ENCODE results near the gene BCKDK. TPM values are rescaled to one million over a fixed set of nuclear protein-coding genes. Genes with fewer than 3 reads are reported as not detected.

BCKDK gene
- total and polyA plus RNA-seq, 2 of the 8 experiments (the other 6 are each of a cell fraction or from before 2014, with no cell fraction given) = 49.6 to 77.1 TPM

DNA sequence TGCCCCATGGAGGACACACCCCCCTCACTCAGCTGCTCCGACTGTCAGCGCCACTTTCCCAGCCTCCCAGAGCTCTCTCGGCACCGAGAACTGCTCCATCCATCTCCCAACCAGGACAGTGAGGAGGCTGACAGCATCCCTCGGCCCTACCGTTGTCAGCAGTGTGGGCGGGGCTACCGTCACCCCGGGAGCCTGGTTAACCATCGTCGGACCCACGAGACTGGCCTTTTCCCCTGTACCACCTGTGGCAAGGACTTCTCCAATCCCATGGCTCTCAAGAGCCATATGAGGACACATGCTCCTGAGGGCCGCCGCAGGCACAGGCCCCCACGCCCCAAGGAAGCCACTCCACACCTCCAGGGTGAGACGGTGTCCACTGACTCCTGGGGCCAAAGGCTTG is 31.9 kb upstream of the BCKDK start:
- Histone ChIP-seq H2BK12ac (ENCODE audit: low read depth, low read length) (no peak overlapping the region), H3K79me2 (ENCODE audit: control insufficient read depth in 1 of 2, insufficient read depth in 2 of 2, low read length in 2 of 2) (peaks cover 13 to 55% of the 10 kb centered on the region in 2 experiments), H3K79me1 (ENCODE audit: low read depth, low read length) (peaks cover 7% of the 10 kb centered on the region; the same call in 1 of the 2 replicates), H4K8ac (ENCODE audit: extremely low read depth, insufficient read depth, low read length) (no peak overlapping the region), H3K23me2 (ENCODE audit: low read depth, low read length) (peaks cover 7% of the 10 kb centered on the region; the same call in 1 of the 2 replicates), H3K36me3 (ENCODE audit: control insufficient read depth in 2 of 4, insufficient read depth in 4 of 4, low read length in 3 of 4) (peaks cover 5 to 45% (median 28%) of the 10 kb centered on the region in 4 experiments; a peak in 7 of 8 replicates), H3K14ac (ENCODE audit: insufficient read length) (no peak overlapping the region), H4K20me1 (replicated peaks in 1 of 2; ENCODE audit: control insufficient read depth in 1 of 2, insufficient read depth in 2 of 2, low read length in 2 of 2) (peaks cover 5 to 30% of the 10 kb centered on the region in 2 experiments), H2AFZ (ENCODE audit: low read length) (no peak overlapping the region), H3K18ac (ENCODE audit: extremely low read depth, low read length) (no peak overlapping the region), H3K27ac (ENCODE audit: low read depth, low read length) (no peak overlapping the region), H4K5ac (ENCODE audit: insufficient read length, low read depth, low read length) (no peak overlapping the region), H2AK5ac (ENCODE audit: low read depth, low read length) (no peak overlapping the region), H3K9ac (replicated peaks in 1 of 4; ENCODE audit: extremely low read depth in 1 of 4, low read depth in 3 of 4, low read length in 3 of 4) (no peak overlapping the region), H2BK5ac (ENCODE audit: low read depth, low read length) (no peak overlapping the region), H3K56ac (replicated peaks; ENCODE audit: insufficient read length, low read depth, low read length) (no peak overlapping the region), H3K4me3 (ENCODE audit: extremely low read depth in 1 of 4, insufficient read depth in 2 of 4, low read depth in 3 of 4, low read length in 4 of 4) (no peak overlapping the region), H3K23ac (ENCODE audit: insufficient read length) (no peak overlapping the region), H3K27me3 (replicated peaks in 1 of 4; ENCODE audit: control insufficient read depth in 3 of 4, extremely low read depth in 1 of 4, insufficient read depth in 3 of 4, low read length in 3 of 4) (no peaks in the 10 kb centered on the region), H4K91ac (replicated peaks; ENCODE audit: insufficient read length, low read length) (no peak overlapping the region), H2BK20ac (ENCODE audit: low read length) (no peak overlapping the region), H3K4ac (replicated peaks; ENCODE audit: insufficient read length, low read depth, low read length) (no peak overlapping the region), H2BK120ac (replicated peaks; ENCODE audit: low read depth, low read length) (no peak overlapping the region), H3K4me1 (replicated peaks in 1 of 4; ENCODE audit: control insufficient read depth in 3 of 4, insufficient read depth in 4 of 4, low read length in 3 of 4) (peaks cover 0 to 1% (median 0%) of the 10 kb centered on the region in 4 experiments; a peak in 2 of 7 replicates), H3K9me3 (ENCODE audit: insufficient read depth in 2 of 2, low read depth in 1 of 2, low read length in 1 of 2) (no peaks in the 10 kb centered on the region), H3K4me2 (ENCODE audit: insufficient read depth in 1 of 2, low read depth in 2 of 2, low read length in 2 of 2) (no peak overlapping the region), H2BK15ac (ENCODE audit: low read length) (no peak overlapping the region)
- POLR2A ChIA-PET (ENCODE audit: partially characterized antibody) = interaction anchor here (0.6 to 4.9 kb wide), 4 partner anchors 8 to 98 kb away, joined by 3 to 34 read pairs (median 15); partner anchors contain the start of genes HSD3B7 and VKORC1
- WGBS, 2 experiments (ENCODE audit: extremely low coverage in 1 of 2, insufficient coverage in 1 of 2, insufficient read length in 1 of 2, insufficient replicate concordance in 2 of 2, low coverage in 1 of 2, low lambda C conversion rate in 2 of 2, missing lambda C conversion rate in 1 of 2) = 92% methylated on average over 16 of the region's 16 CpGs; no CpG with 5 or more reads in 1 of the 2 experiments
- DNase-seq (ENCODE audit: low read depth in 1 of 2, low spot score in 2 of 2) = no peak
- FAIRE-seq = no peak
- CTCF ChIA-PET (ENCODE audit: partially characterized antibody) = interaction anchor here (1.0 to 2.1 kb wide), 4 partner anchors 10 to 49 kb away, joined by 3 to 10 read pairs (median 4); no protein-coding TSS in a partner anchor
- TF ChIP-seq KDM5A (IDR thresholded peaks at IDR 0.05; ENCODE audit: low read length) (no peak), ZNF274 (IDR thresholded peaks at IDR 0.05; ENCODE audit: borderline replicate concordance, extremely low read depth, low read length) (no peak), SUZ12 (IDR thresholded peaks at IDR 0.05; ENCODE audit: low read length) (no peak), HDAC2 (IDR thresholded peaks at IDR 0.05; ENCODE audit: borderline replicate concordance in 1 of 2, low read depth in 2 of 2, low read length in 2 of 2) (no peak), CBX8 (IDR thresholded peaks at IDR 0.05; ENCODE audit: borderline replicate concordance, low read depth, low read length) (no peak), HDAC6 (IDR thresholded peaks at IDR 0.05; ENCODE audit: low read depth, low read length) (no peak), NANOG (IDR thresholded peaks at IDR 0.05; ENCODE audit: insufficient read depth, low read depth, low read length, poor library complexity, severe bottlenecking) (no peak), PHF8 (conservative IDR thresholded peaks at IDR 0.05; ENCODE audit: low read depth, low read length) (no peak), CHD1 (IDR thresholded peaks at IDR 0.05; ENCODE audit: low read depth, low read length) (no peak)
- TF ChIP-seq, protein P1, sequence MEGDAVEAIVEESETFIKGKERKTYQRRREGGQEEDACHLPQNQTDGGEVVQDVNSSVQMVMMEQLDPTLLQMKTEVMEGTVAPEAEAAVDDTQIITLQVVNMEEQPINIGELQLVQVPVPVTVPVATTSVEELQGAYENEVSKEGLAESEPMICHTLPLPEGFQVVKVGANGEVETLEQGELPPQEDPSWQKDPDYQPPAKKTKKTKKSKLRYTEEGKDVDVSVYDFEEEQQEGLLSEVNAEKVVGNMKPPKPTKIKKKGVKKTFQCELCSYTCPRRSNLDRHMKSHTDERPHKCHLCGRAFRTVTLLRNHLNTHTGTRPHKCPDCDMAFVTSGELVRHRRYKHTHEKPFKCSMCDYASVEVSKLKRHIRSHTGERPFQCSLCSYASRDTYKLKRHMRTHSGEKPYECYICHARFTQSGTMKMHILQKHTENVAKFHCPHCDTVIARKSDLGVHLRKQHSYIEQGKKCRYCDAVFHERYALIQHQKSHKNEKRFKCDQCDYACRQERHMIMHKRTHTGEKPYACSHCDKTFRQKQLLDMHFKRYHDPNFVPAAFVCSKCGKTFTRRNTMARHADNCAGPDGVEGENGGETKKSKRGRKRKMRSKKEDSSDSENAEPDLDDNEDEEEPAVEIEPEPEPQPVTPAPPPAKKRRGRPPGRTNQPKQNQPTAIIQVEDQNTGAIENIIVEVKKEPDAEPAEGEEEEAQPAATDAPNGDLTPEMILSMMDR (IDR thresholded peaks at IDR 0.05; ENCODE audit: control extremely low read depth in 1 of 3, insufficient read depth in 1 of 3, low read depth in 1 of 3, low read length in 3 of 3) = no peak
